CD14-positive monocyte (primary cell): ENCODE data around the gene GFOD1. TPM values are rescaled to one million over a fixed set of nuclear protein-coding genes. Genes with fewer than 3 reads are reported as not detected.

ENCODE experiments used
- DNase-seq, 3 donors: peaks; one replicate each; pipeline ENCODE4 v3.0.0-alpha.2; 2011 to 2022
- H2AFZ ChIP-seq: 2 replicates; pipeline ENCODE4 v1.6.0; 2012; ENCODE audit warnings: mild to moderate bottlenecking, low read depth, low read length, inconsistent platforms; ENCODE audit not compliant: insufficient read depth, poor library complexity, severe bottlenecking
- H3K27ac ChIP-seq, 2 donors: 1 replicate in 1 of 2; 2 replicates in 1 of 2; pipeline ENCODE4 v1.5.1; 2012 to 2013; ENCODE audit warnings: low read length in 2 of 2, control low read depth in 1 of 2, inconsistent platforms in 1 of 2, low read depth in 1 of 2, mild to moderate bottlenecking in 1 of 2
- H3K27me3 ChIP-seq, 2 donors: one replicate each; pipeline versions ENCODE4 v1.6.0 to v1.6.1; 2011 to 2013; ENCODE audit warnings: low read length in 2 of 2; ENCODE audit not compliant: control insufficient read depth in 2 of 2, insufficient read depth in 2 of 2
- H3K36me3 ChIP-seq, 2 donors: replicated peaks in 1 of 2; 1 replicate in 1 of 2; 2 replicates in 1 of 2; pipeline versions ENCODE4 v1.5.1 to v1.6.1; 2012 to 2013; ENCODE audit warnings: low read length in 2 of 2, control low read depth in 1 of 2, inconsistent platforms in 1 of 2, mild to moderate bottlenecking in 1 of 2; ENCODE audit not compliant: insufficient read depth in 2 of 2, control insufficient read depth in 1 of 2
- H3K4me1 ChIP-seq, 2 donors: 1 replicate in 1 of 2; 2 replicates in 1 of 2; pipeline versions ENCODE4 v1.5.1 to v1.6.1; 2012 to 2013; ENCODE audit warnings: low read length in 2 of 2, control low read depth in 1 of 2, inconsistent platforms in 1 of 2, mild to moderate bottlenecking in 1 of 2, moderate library complexity in 1 of 2; ENCODE audit not compliant: insufficient read depth in 2 of 2, control insufficient read depth in 1 of 2
- H3K4me2 ChIP-seq: replicated peaks from 2 replicates; pipeline ENCODE3; 2012; ENCODE audit warnings: low read length, moderate library complexity, mild to moderate bottlenecking; ENCODE audit not compliant: poor library complexity, severe bottlenecking; ENCODE audit errors: extremely low read depth
- H3K4me3 ChIP-seq, 3 experiments: fragments of 200-600 bp in 1 of 3; sonication (generic) in 1 of 3; replicated peaks in 1 of 3; 1 replicate in 2 of 3; 2 replicates in 1 of 3; pipeline ENCODE4 v1.5.1; 2011 to 2013; ENCODE audit warnings: low read length in 3 of 3, mild to moderate bottlenecking in 3 of 3, control low read depth in 2 of 3, low read depth in 2 of 3, inconsistent platforms in 1 of 3, moderate library complexity in 1 of 3
- H3K79me2 ChIP-seq: 2 replicates; pipeline ENCODE4 v1.6.0; 2012; ENCODE audit warnings: mild to moderate bottlenecking, control low read depth, inconsistent platforms, low read length, moderate library complexity; ENCODE audit not compliant: insufficient read depth
- H3K9ac ChIP-seq: 2 replicates; pipeline ENCODE4 v1.6.0; 2017; ENCODE audit warnings: low read length, mild to moderate bottlenecking; ENCODE audit not compliant: insufficient read depth, poor library complexity, severe bottlenecking
- H3K9me3 ChIP-seq, 2 donors: replicated peaks in 1 of 2; 1 replicate in 1 of 2; 2 replicates in 1 of 2; pipeline versions ENCODE4 v1.5.1 to v1.6.1; 2012 to 2013; ENCODE audit warnings: low read length in 2 of 2, control low read depth in 1 of 2; ENCODE audit not compliant: control insufficient read depth in 1 of 2, insufficient read depth in 1 of 2
- H4K20me1 ChIP-seq: 2 replicates; pipeline ENCODE4 v1.6.0; 2012; ENCODE audit warnings: mild to moderate bottlenecking, low read length, control low read depth, moderate library complexity; ENCODE audit not compliant: insufficient read depth
- H3K27ac Mint-ChIP-seq, 7 donors: one replicate each; pipeline ENCODE4 v1.8.0; 2020; ENCODE audit warnings: mild to moderate bottlenecking in 7 of 7, mixed read lengths in 7 of 7, moderate library complexity in 6 of 7, inconsistent platforms in 2 of 7
- H3K27me3 Mint-ChIP-seq, 3 donors: one replicate each; pipeline ENCODE4 v1.8.0; 2021 to 2022; ENCODE audit warnings: low read depth in 3 of 3, mild to moderate bottlenecking in 3 of 3, mixed read lengths in 3 of 3, moderate library complexity in 3 of 3, inconsistent platforms in 1 of 3
- H3K36me3 Mint-ChIP-seq, 2 donors: one replicate each; pipeline ENCODE4 v1.8.0; 2020; ENCODE audit warnings: mixed read lengths in 2 of 2, inconsistent platforms in 1 of 2, mild to moderate bottlenecking in 1 of 2
- H3K4me1 Mint-ChIP-seq: one replicate; pipeline ENCODE4 v1.8.0; 2020; ENCODE audit warnings: mild to moderate bottlenecking, mixed read lengths
- H3K4me3 Mint-ChIP-seq, 2 donors: one replicate each; pipeline ENCODE4 v1.8.0; 2020; ENCODE audit warnings: mild to moderate bottlenecking in 2 of 2, mixed read lengths in 2 of 2, moderate library complexity in 1 of 2
- H3K9me3 Mint-ChIP-seq, 7 donors: one replicate each; pipeline ENCODE4 v1.8.0; 2020 to 2022; ENCODE audit warnings: mixed read lengths in 7 of 7, mild to moderate bottlenecking in 6 of 7, moderate library complexity in 6 of 7, inconsistent platforms in 2 of 7
- CTCF ChIP-seq: fragments of 200-600 bp; IDR thresholded peaks from one replicate; pipeline ENCODE4 v1.8.0; 2022; ENCODE audit warnings: antibody characterized with exemption, mild to moderate bottlenecking
- WGBS: methylation state at CpG from one replicate; pipeline ENCODE4 v1.1.5; 2013; ENCODE audit warnings: missing lambda C conversion rate; ENCODE audit not compliant: insufficient coverage; 5-methylcytosine and 5-hydroxymethylcytosine counted together
- intact Hi-C, 2 donors: fragments of 100-400 bp; cut with micrococcal nuclease; formaldehyde crosslinking; loops; one replicate each; pipeline versions ENCODE4 v1.15.0 to v1.15.1; 2023
- polyA plus RNA-seq, 3 donors: library from polyadenylated mRNA; depleted of rRNA in 1 of 3; unstranded in 2 of 3; stranded (reverse) in 1 of 3; fragments of 300-500 nt in 2 of 3; fragments of >200 nt in 1 of 3; fragmentation: Illumina TruSeq in 2 of 3; gene quantifications; 1 replicate in 2 of 3; 2 replicates in 1 of 3; pipeline ENCODE4 v1.2.3, GENCODE V29; 2012 to 2021

The GFOD1 gene
- polyA plus RNA-seq, 3 donors: 2.4 to 8.7 (median 2.4) TPM

GRCh38 chr6:13331516-13332348 lies 155.7 kb downstream of the GFOD1 start:
- no peaks in the 10 kb centered on the region for H3K36me3 ChIP-seq
- H3K36me3 Mint-ChIP-seq: peaks cover 0 to 3% of the 10 kb centered on the region in 2 donors
- no peaks in the 10 kb centered on the region for H4K20me1 ChIP-seq
- H3K27ac Mint-ChIP-seq: no peak overlapping the region
- peak in 2 of 3 donors; percentile 23 to 44 for DNase-seq
- WGBS: 19% methylated on average over 3 of the region's 13 CpGs
- no peak overlapping the region for H3K4me2 ChIP-seq
- no peaks in the 10 kb centered on the region for H3K27me3 ChIP-seq
- H3K9ac ChIP-seq: no peak overlapping the region
- H3K27ac ChIP-seq: no peak overlapping the region
- TF ChIP-seq CTCF: peak; percentile 76
- no peaks in the 10 kb centered on the region for H3K9me3 ChIP-seq
- peaks cover 24% of the 10 kb centered on the region for H3K4me1 Mint-ChIP-seq
- intact Hi-C loops: loop anchor here (2.0 to 10.0 kb wide), 5 partner anchors 123 to 417 kb away; partner anchors contain the start of gene NOL7 (in 1 of the 2)
- H3K79me2 ChIP-seq: peaks cover 10% of the 10 kb centered on the region
- H3K4me1 ChIP-seq: peaks cover 8 to 20% of the 10 kb centered on the region in 2 donors
- no peak overlapping the region for H2AFZ ChIP-seq
- peaks cover 0 to 1% (median 0%) of the 10 kb centered on the region in 3 donors for H3K27me3 Mint-ChIP-seq
- no peak overlapping the region for H3K4me3 Mint-ChIP-seq
- no peaks in the 10 kb centered on the region for H3K9me3 Mint-ChIP-seq
- no peak overlapping the region for H3K4me3 ChIP-seq

GRCh38 chr6:13328875-13329183 lies 158.6 kb downstream of the GFOD1 start:
- Histone ChIP-seq H3K36me3 (peaks cover 5 to 21% of the 10 kb centered on the region in 2 donors), H3K79me2 (peaks cover 10% of the 10 kb centered on the region), H3K27me3 (no peaks in the 10 kb centered on the region), H3K4me1 (peaks cover 6 to 17% of the 10 kb centered on the region in 2 donors), H2AFZ (peak overlapping the region; percentile 76), H3K9ac (peak overlapping the region; percentile 85), H3K27ac (peak overlapping the region; percentile 75 to 92), H4K20me1 (no peaks in the 10 kb centered on the region), H3K4me2 (peak overlapping the region; percentile 94), H3K4me3 (peak overlapping the region; percentile 42 to 98 (median 92)), H3K9me3 (no peaks in the 10 kb centered on the region)
- no peak for DNase-seq
- H3K27me3 Mint-ChIP-seq: no peaks in the 10 kb centered on the region
- peaks cover 21% of the 10 kb centered on the region for H3K4me1 Mint-ChIP-seq
- 0% methylated on average over 1 of the region's 2 CpGs for WGBS
- no peak for TF ChIP-seq CTCF
- intact Hi-C loops: loop anchor here in 1 of 2 donors (5.0 to 10.0 kb wide), 3 partner anchors 57 to 414 kb away; no protein-coding TSS in a partner anchor
- H3K27ac Mint-ChIP-seq: peak overlapping the region; percentile 93 to 98 (median 96)
- H3K36me3 Mint-ChIP-seq: peaks cover 21 to 25% of the 10 kb centered on the region in 2 donors
- H3K9me3 Mint-ChIP-seq: no peaks in the 10 kb centered on the region
- H3K4me3 Mint-ChIP-seq: peak overlapping the region; percentile 90 to 93
